Omental fat pad (tissue), 4 donors: ENCODE measurements around the gene CHRNG. TPM values are rescaled to one million over a fixed set of nuclear protein-coding genes. Genes with fewer than 3 reads are reported as not detected.

Experiments used
- ATAC-seq: fragments of 150-250 bp; one replicate; pipeline ENCODE4 v1.9.1; 2016; ENCODE audit warnings: mild to moderate bottlenecking, moderate library complexity; ENCODE audit not compliant: low FRiP score
- DNase-seq: peaks from one replicate; pipeline ENCODE4 v3.0.0-alpha.2; 2019; ENCODE audit warnings: low spot score
- CTCF ChIP-seq, 3 donors: fragments of 450-650 bp; IDR thresholded peaks; one replicate each; pipeline ENCODE4 v1.5.1; 2016 to 2017; ENCODE audit warnings: antibody characterized with exemption in 3 of 3, mild to moderate bottlenecking in 3 of 3, moderate library complexity in 2 of 3
- total RNA-seq, 4 donors: library from RNA; depleted of rRNA; stranded (reverse); fragments of >200 nt; gene quantifications; one replicate each; pipeline ENCODE4 v1.1.0, GENCODE V29; 2016

Gene CHRNG
- total RNA-seq, 4 donors from 2014 or later, result not detected

- TF ChIP-seq CTCF (IDR thresholded peaks at IDR 0.05), result no peak
- ATAC-seq (no peak), DNase-seq (no peak)
Observed at GRCh38 chr2:232578626-232579025, 39.1 kb downstream of the CHRNG start.

GRCh38 chr2:232580648-232580981 lies 41.1 kb downstream of the CHRNG start:
- ATAC-seq, result no peak
- no peak for DNase-seq
- no peak for TF ChIP-seq CTCF (IDR thresholded peaks at IDR 0.05)

- no peak for ATAC-seq
- TF ChIP-seq CTCF (IDR thresholded peaks at IDR 0.05), result no peak
Observed at GRCh38 chr2:232581725-232582124, 42.2 kb downstream of the CHRNG start.

GRCh38 chr2:232584238-232584637 lies 44.7 kb downstream of the CHRNG start:
- no peak for DNase-seq
- ATAC-seq, result no peak
- no peak for TF ChIP-seq CTCF (IDR thresholded peaks at IDR 0.05)

More at GRCh38 chr2:232581725-232582124, 42.2 kb downstream of the CHRNG start:
- no peak for DNase-seq

GRCh38 chr2:232586943-232587505 lies 47.5 kb downstream of the CHRNG start:
- TF ChIP-seq CTCF (IDR thresholded peaks at IDR 0.05), result no peak
- DNase-seq (no peak), ATAC-seq (no peak)

- no peak for DNase-seq
- ATAC-seq, result no peak
- no peak for TF ChIP-seq CTCF (IDR thresholded peaks at IDR 0.05)
Observed at GRCh38 chr2:232587512-232587911, 48.0 kb downstream of the CHRNG start.

- DNase-seq (no peak), ATAC-seq (no peak)
- no peak for TF ChIP-seq CTCF (IDR thresholded peaks at IDR 0.05)
Observed at GRCh38 chr2:232588031-232588430, 48.5 kb downstream of the CHRNG start.
